HEK293T (cell line): ENCODE measurements around the gene AS3MT.

Source experiments
- CTCF ChIA-PET: fragments of 350-600 bp; formaldehyde crosslinking; extraction: SDS; loops from one replicate; lab custom pipeline; 2021; ENCODE audit warnings: antibody characterized with exemption, inconsistent platforms; lab: Yijun Ruan, JAX
- POLR2A ChIA-PET: fragments of 350-600 bp; formaldehyde crosslinking; extraction: SDS; loops from one replicate; lab custom pipeline; 2020; ENCODE audit warnings: antibody characterized with exemption, inconsistent platforms; lab: Yijun Ruan, JAX
- DNase-seq: peaks from one replicate; pipeline ENCODE4 v3.0.0; 2012; ENCODE audit warnings: mixed read lengths; ENCODE audit errors: extremely low spot score
- ARNT ChIP-seq: fragments of 450-650 bp; IDR thresholded peaks from 2 replicates; pipeline ENCODE4 v1.6.1; 2017; ENCODE audit warnings: mild to moderate bottlenecking
- BHLHE40 ChIP-seq: fragments of 450-650 bp; IDR thresholded peaks from 2 replicates; pipeline ENCODE4 v1.6.1; 2016; ENCODE audit warnings: mild to moderate bottlenecking, moderate library complexity, borderline replicate concordance
- CTBP1 ChIP-seq: fragments of 450-650 bp; IDR thresholded peaks from 2 replicates; pipeline ENCODE4 v1.6.1; 2016; ENCODE audit warnings: borderline replicate concordance
- ELF4 ChIP-seq: fragments of 450-650 bp; IDR thresholded peaks from 2 replicates; pipeline ENCODE4 v1.6.1; 2017; ENCODE audit warnings: antibody characterized with exemption
- FOXA1 ChIP-seq: fragments of 450-650 bp; IDR thresholded peaks from 2 replicates; pipeline ENCODE4 v1.6.1; 2016; ENCODE audit warnings: mild to moderate bottlenecking
- FOXK2 ChIP-seq: fragments of 450-650 bp; IDR thresholded peaks from 2 replicates; pipeline ENCODE4 v1.6.1; 2016; ENCODE audit warnings: mild to moderate bottlenecking
- FOXM1 ChIP-seq: fragments of 450-650 bp; IDR thresholded peaks from 2 replicates; pipeline ENCODE4 v1.6.1; 2017; ENCODE audit warnings: mild to moderate bottlenecking, borderline replicate concordance
- HDGF ChIP-seq: fragments of 450-650 bp; IDR thresholded peaks from 2 replicates; pipeline ENCODE4 v1.6.1; 2017; ENCODE audit warnings: antibody characterized with exemption, borderline replicate concordance
- L3MBTL2 ChIP-seq: fragments of 450-650 bp; conservative IDR thresholded peaks from 2 replicates; pipeline ENCODE4 v1.6.1; 2016; ENCODE audit warnings: mild to moderate bottlenecking
- LEF1 ChIP-seq: fragments of 450-650 bp; IDR thresholded peaks from 2 replicates; pipeline ENCODE4 v1.6.1; 2017; ENCODE audit warnings: mild to moderate bottlenecking, borderline replicate concordance
- NFRKB ChIP-seq: fragments of 450-650 bp; IDR thresholded peaks from 2 replicates; pipeline ENCODE4 v1.6.1; 2016; ENCODE audit warnings: mild to moderate bottlenecking, moderate library complexity
- PKNOX1 ChIP-seq: fragments of 450-650 bp; IDR thresholded peaks from 2 replicates; pipeline ENCODE4 v1.6.1; 2016
- SP1 ChIP-seq: fragments of 450-650 bp; IDR thresholded peaks from 2 replicates; pipeline ENCODE4 v1.6.1; 2017
- SUZ12 ChIP-seq: fragments of 450-650 bp; IDR thresholded peaks from 2 replicates; pipeline ENCODE4 v1.6.1; 2016; ENCODE audit warnings: mild to moderate bottlenecking
- TARDBP ChIP-seq: fragments of 450-650 bp; IDR thresholded peaks from 2 replicates; pipeline ENCODE4 v1.6.1; 2016
- ZNF384 ChIP-seq: fragments of 450-650 bp; IDR thresholded peaks from 2 replicates; pipeline ENCODE4 v1.6.1; 2016

AS3MT gene

DNA sequence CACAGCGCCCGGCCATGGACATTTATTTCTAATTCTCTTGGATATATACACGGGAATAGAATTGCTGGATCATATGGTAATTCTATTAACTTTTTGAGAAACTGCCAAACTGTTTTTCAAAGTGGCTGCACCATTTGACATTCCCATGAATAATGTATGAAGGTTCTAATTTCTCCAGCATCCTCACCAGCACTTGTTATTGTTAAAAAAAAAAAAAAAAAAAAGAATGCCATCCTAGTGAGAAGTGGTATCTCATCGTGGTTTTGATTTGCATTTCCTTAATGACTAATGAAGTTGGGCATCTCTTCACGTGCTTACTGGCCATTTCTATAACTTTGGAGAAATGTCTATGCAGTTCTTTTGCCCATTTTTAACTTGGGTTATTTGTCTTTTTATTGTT lies 62.4 kb downstream of the AS3MT start:
- POLR2A ChIA-PET, result no interaction called here
- CTCF ChIA-PET, result interaction anchor here (0.6 kb wide), 1 partner anchor 31 kb away, joined by 3 read pairs; no protein-coding TSS in a partner anchor
- TF ChIP-seq CTBP1 (no peak), FOXK2 (no peak), ZNF384 (no peak)

GRCh38 chr10:102935505-102935904 lies 66.2 kb downstream of the AS3MT start:
- no peak for TF ChIP-seq CTBP1
- peak; percentile 68 for TF ChIP-seq ZNF384
- ChIA-PET POLR2A (no interaction called here), CTCF (no interaction called here)
- no peak for DNase-seq

More for the DNA sequence above, 62.4 kb downstream of the AS3MT start:
- DNase-seq, result no peak

GRCh38 chr10:102935939-102936605 lies 66.8 kb downstream of the AS3MT start:
- TF ChIP-seq SP1 (no peak), HDGF (no peak), ELF4 (no peak), L3MBTL2 (no peak), CTBP1 (no peak), ZNF384 (0 out of 2 replicates have a peak, but pooled peaks have one; percentile 16), NFRKB (no peak), SUZ12 (no peak)
- CTCF ChIA-PET, result no interaction called here
- DNase-seq, result no peak
- POLR2A ChIA-PET, result no interaction called here

- TF ChIP-seq FOXA1 (no peak), CTBP1 (no peak)
- POLR2A ChIA-PET, result no interaction called here
- DNase-seq, result no peak
- CTCF ChIA-PET, result no interaction called here
Observed at GRCh38 chr10:102941401-102941800, 72.1 kb downstream of the AS3MT start.

GRCh38 chr10:102945449-102945848 lies 76.2 kb downstream of the AS3MT start:
- DNase-seq, result no peak
- CTCF ChIA-PET, result interaction anchor here (0.6 to 1.1 kb wide), 3 partner anchors 8 to 27 kb away, joined by 3 to 7 read pairs (median 5); partner anchors contain the start of gene CNNM2
- TF ChIP-seq FOXM1 (no peak), BHLHE40 (no peak), FOXK2 (no peak), ELF4 (no peak), ZNF384 (no peak), FOXA1 (no peak), LEF1 (no peak), CTBP1 (no peak), SP1 (no peak)
- POLR2A ChIA-PET, result interaction anchor here (1.0 kb wide), 1 partner anchor 28 kb away, joined by 3 read pairs; no protein-coding TSS in a partner anchor

GRCh38 chr10:102945962-102946361 lies 76.7 kb downstream of the AS3MT start:
- ChIA-PET POLR2A (interaction anchor here (1.0 kb wide), 1 partner anchor 28 kb away, joined by 3 read pairs; no protein-coding TSS in a partner anchor), CTCF (interaction anchor here (0.6 to 1.1 kb wide), 3 partner anchors 9 to 28 kb away, joined by 3 to 7 read pairs (median 5); partner anchors contain the start of gene CNNM2)
- no peak for TF ChIP-seq FOXA1
- TF ChIP-seq ARNT, result no peak
- TF ChIP-seq L3MBTL2, result no peak
- no peak for TF ChIP-seq BHLHE40
- TF ChIP-seq CTBP1, result no peak
- TF ChIP-seq ELF4, result no peak
- TF ChIP-seq HDGF, result no peak
- TF ChIP-seq LEF1, result no peak
- no peak for TF ChIP-seq FOXM1
- no peak for TF ChIP-seq ZNF384
- DNase-seq, result no peak

GRCh38 chr10:102946992-102947391 lies 77.7 kb downstream of the AS3MT start:
- POLR2A ChIA-PET, result no interaction called here
- no peak for DNase-seq
- CTCF ChIA-PET, result no interaction called here
- TF ChIP-seq TARDBP (no peak), PKNOX1 (peak; percentile 65)

GRCh38 chr10:102948176-102948575 lies 78.9 kb downstream of the AS3MT start:
- CTCF ChIA-PET, result no interaction called here
- TF ChIP-seq SUZ12 (no peak), LEF1 (no peak), ZNF384 (no peak), ARNT (no peak)
- DNase-seq, result no peak
- POLR2A ChIA-PET, result interaction anchor here (0.6 kb wide), 1 partner anchor 30 kb away, joined by 3 read pairs; the partner anchor contains the start of gene CNNM2
